Coronary artery (tissue), 2 donors: ENCODE data around the gene EXOC3L1.

Source experiments
- DNase-seq: peaks from one replicate; pipeline ENCODE4 v3.0.0-alpha.2; 2017; ENCODE audit warnings: low spot score
- H3K27ac ChIP-seq, 2 donors: fragments of 200-600 bp; sonication (generic); one replicate each; pipeline ENCODE4 v1.5.1; 2016 to 2019
- H3K4me3 ChIP-seq: fragments of 200-600 bp; sonication (generic); 2 replicates; pipeline ENCODE4 v1.5.1; 2016; ENCODE audit warnings: mild to moderate bottlenecking, moderate library complexity
- TF ChIP-seq, protein P1 (sequence below): fragments of 200-600 bp; sonication (generic); IDR thresholded peaks from one replicate; pipeline ENCODE4 v1.5.1; 2019; ENCODE audit warnings: antibody characterized with exemption

The EXOC3L1 gene

DNA sequence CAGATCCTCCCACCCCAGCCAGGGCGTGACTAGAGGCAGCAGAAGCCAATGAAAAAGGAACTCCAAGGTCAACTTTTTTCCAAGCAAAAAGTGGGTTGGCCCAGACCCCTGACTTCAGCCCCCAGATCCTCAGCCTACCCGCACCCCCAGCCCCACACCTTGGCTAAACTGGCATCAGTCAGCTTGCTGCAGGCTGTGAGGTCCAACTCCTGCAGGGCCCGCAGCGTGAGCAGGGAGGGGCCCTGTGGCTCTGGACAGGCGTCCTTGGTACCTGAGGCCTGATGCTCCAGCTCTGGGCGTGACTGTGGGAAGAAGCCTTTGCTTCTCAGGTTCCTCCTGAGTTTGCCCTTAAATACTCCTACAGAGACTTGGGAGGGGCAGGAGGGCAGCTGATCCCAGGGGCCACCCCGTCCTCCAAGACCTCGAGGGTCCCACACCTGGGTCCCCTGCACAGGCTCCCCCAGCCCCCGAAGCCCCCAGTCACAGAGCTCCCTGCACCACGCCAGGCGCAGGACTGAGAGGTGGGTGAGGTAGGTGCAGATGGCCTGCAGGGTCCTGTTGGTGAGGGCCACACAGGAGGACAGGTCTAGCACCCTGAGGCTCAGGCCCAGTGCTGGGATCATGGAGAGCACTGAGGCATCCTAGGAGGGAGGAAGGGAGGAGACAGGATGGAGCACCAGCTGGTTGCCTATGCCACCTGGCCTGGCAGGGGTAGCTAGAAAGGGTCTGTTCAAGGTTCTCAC is 18.4 kb upstream of the EXOC3L1 start:
- TF ChIP-seq, protein P1, sequence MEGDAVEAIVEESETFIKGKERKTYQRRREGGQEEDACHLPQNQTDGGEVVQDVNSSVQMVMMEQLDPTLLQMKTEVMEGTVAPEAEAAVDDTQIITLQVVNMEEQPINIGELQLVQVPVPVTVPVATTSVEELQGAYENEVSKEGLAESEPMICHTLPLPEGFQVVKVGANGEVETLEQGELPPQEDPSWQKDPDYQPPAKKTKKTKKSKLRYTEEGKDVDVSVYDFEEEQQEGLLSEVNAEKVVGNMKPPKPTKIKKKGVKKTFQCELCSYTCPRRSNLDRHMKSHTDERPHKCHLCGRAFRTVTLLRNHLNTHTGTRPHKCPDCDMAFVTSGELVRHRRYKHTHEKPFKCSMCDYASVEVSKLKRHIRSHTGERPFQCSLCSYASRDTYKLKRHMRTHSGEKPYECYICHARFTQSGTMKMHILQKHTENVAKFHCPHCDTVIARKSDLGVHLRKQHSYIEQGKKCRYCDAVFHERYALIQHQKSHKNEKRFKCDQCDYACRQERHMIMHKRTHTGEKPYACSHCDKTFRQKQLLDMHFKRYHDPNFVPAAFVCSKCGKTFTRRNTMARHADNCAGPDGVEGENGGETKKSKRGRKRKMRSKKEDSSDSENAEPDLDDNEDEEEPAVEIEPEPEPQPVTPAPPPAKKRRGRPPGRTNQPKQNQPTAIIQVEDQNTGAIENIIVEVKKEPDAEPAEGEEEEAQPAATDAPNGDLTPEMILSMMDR, result no peak
- Histone ChIP-seq H3K27ac (no peak overlapping the region), H3K4me3 (no peak overlapping the region)
- DNase-seq, result no peak

DNA sequence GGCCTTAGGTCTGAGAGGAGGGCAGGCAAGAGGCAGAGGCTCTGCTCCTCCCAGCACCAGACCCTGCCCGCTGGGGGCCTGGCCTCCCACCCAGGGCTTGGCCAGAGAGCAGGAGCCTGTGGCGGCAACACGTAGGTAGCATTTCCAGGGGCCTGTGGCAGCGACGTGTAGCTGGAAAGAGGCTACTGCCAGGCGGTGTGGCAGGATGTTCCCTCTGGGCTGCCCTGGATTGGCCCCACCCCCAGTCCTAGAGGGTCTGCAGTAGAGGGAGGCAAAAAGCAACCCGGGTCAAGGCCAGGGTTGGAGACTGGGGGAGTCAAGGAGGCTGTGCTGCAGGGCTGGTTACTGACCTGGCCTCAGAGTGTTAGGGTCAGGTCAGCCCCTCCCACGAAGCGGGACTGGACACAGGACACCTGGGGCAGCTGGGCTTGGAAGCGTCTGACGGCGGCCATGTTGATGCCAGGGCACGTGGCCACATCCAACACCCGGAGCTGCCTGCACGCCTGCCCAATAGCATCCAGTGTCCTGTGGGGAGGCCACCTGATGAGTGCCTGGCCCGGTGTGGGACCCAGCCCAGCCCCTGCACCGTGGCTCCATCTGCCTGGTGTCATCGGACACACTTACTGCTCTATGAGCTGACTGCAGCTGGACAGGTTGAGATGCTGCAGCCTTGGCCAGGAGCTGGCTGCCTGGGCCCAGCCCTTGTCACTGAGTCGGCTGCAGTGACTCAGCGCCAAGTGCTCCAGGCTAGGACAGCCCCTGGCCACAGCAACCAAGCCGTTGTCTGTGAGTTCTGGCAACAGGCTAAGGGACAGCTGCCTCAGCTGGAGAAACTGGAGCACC is 17.5 kb upstream of the EXOC3L1 start:
- TF ChIP-seq, protein P1, result no peak
- DNase-seq, result no peak
- no peak overlapping the region for H3K27ac ChIP-seq
- no peak overlapping the region for H3K4me3 ChIP-seq

DNA sequence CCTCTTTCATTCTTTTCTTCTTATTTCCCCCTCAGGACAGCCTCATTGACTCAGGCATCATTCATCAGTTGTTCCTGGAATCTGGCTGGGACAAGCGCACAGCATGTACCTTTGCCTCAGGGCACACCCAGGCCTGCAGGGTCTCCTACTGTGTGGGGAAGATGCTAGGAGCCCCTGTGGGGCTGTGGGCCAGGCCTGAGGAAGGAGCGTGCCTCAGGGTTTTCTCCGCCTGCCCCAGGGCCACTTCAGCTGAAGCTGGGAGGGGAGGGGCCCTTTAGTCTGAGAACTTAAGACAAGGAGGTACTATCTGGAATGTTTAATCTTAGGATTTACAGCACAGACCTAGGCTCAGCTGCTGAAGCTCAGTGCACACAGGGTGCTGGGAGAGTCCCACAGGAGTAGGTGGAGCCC is 16.9 kb upstream of the EXOC3L1 start:
- H3K4me3 ChIP-seq, result no peak overlapping the region
- TF ChIP-seq, protein P1, result no peak
- no peak for DNase-seq
- H3K27ac ChIP-seq, result no peak overlapping the region

DNA sequence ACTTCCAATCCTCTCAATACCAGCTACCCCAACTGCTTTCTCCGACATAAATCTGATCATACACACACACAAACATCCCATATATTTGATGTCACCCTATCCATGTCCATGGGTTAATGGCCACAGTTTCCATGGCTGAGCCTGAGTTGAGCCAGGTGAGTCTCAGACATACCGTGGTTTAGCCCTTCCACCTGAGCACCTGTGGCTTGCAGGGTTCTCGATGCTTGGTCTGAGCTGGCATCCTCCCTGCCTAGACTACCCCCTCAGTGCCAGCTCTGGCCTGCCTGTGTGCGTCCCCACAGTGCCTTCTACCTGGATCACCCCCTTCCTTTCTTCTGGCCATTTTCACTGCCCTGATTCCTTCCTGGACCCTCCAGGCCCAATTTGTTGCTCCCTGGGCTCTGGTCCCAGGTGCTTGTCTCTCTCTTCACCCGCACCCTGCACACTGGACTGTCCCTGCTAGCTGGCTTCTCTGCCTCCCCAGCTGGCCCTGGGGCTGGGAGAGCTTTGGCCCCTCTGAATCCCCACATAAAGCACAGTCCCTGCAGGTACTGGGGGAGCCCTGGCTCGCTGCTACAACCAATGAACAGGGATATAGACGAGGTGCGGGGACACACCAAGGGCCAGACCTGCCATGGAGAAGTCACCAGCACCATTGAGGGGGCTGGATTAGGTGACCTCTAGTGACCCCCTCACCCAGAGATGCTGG is 16.3 kb upstream of the EXOC3L1 start:
- TF ChIP-seq, protein P1, result no peak
- no peak for DNase-seq
- H3K27ac ChIP-seq, result no peak overlapping the region

DNA sequence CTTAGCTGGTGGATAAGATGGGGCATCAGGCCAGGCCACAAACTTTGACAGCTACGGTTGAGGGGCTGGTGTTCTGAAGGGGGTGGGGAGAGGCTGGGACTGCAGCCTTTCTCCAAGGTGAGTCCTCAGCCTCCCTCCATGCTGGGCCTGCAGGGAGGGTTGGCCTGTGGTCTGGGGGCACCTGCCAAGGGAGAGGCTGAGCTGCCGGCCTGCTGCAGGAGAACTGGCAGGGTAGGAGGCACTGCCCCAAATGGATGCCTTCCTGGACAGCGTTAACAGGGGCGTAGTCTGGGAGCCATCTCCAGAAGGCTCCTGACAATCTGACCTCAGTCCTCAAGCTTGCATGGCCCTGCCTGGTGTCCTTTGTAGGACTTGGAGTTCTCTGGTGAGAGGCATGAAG is 14.1 kb upstream of the EXOC3L1 start:
- no peak for DNase-seq
- TF ChIP-seq, protein P1, result no peak
- Histone ChIP-seq H3K27ac (no peak overlapping the region), H3K4me3 (no peak overlapping the region)

More for the DNA sequence above, 16.3 kb upstream of the EXOC3L1 start:
- no peak overlapping the region for H3K4me3 ChIP-seq

DNA sequence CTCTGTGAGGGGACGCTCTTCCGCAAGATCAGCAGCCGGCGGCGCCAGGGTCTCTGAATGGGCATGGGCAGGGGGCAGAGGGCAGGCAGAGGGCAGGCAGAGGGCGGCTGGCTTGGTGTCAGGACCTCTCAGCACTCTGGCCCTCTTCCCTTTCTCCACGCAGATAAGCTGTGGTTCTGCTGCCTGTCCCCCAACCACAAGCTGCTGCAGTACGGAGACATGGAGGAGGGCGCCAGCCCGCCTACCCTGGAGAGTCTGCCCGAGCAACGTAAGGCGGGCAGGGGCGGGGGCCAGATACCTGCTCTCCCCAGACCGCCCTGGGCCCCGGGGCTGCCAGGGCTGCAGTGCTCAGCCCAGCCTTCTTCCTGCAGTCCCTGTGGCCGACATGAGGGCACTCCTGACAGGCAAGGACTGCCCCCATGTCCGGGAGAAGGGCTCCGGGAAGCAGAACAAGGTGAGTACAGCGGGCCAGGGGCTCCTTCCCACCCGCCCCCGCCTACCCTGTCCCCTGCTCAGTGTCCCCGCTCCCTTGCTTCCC is 13.1 kb upstream of the EXOC3L1 start:
- Histone ChIP-seq H3K4me3 (no peak overlapping the region), H3K27ac (no peak overlapping the region)
- TF ChIP-seq, protein P1, result no peak
- DNase-seq, result no peak
